NCI-H187 (cell line): ENCODE data around the gene OR4D2.

Source experiments
- DNase-seq, 2 experiments: peaks; one replicate each; lab custom pipeline; 2025; lab: John Stamatoyannopoulos, UW

Gene OR4D2

DNA sequence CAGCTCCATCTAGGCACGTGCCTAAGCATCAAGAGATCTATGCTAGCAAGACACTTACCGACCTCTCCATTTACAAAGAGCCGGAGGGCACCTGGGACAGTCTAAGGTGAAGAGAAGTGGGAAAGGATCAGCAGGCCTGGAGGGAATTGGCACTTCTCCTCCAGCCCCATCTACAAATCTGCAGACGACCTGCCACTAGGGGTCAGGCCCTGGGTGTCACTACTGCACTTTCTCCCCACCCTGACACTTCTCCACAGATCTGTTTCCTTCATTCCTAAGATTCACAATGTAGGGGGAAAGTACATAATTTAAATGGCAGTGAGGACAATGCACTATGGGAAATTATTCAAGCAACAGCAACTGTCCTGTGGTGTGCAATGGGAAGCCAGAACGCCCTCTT is 44.1 kb downstream of the OR4D2 start:
- no peak for DNase-seq

GRCh38 chr17:58215685-58216084 is 48.9 kb downstream of the OR4D2 start:
- DNase-seq, result no peak

DNA sequence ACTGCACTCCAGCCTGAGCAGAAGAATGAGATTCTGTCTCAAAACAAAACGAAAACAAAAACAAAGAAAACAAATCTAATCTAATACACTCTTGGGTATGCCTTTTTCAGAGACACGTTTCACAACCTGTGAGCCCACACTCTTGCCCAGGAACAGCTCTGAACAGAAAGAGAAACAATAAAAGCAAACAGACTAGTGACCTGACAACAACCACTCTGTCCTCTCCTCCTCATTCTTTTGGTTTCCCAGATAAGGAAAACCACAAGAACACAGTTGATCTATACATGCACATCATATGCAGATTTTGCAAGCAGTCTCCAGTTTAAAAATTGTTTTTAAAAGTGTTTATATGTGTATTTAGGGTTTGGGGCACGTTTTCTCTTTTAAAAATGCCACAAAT is 51.0 kb downstream of the OR4D2 start:
- no peak for DNase-seq

DNA sequence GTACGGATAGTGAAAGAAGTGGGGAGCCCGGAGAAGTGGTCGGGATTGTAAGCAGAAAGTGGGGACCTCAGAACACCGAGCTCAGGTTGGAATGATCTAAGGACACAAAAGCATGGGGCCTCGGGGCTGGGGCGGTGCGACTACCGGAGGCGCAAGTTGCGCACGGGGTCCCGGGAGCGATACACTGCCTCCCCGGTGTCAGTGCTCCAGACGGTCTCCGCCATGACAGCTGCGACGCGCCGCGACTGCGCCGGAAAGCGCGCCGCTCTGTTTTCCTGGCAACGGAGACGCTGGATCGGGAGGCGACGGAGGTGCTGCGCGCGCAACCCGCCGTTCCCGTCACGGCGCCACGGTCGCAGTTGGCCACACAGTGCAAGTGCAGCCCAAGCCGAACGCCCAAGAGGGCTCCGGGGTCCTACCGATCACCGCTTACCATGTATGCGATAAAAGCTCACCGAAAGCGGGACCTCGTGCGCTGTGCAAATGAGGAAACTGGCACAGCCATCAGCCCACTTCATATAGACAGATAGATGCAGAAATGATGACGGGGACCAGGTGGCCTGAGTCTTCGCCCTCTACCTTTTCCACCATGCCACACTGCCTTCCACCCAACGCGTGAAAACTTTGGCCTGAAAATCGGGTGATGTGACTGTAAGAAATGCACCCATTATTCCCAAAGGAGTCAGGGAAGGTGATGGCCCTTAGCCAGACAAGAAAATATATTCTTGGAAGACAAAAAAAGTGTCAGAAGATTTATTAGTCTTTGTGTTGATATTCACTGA is 52.4 kb downstream of the OR4D2 start, which contains the start of gene MKS1:
Gene MKS1, minus strand, starts transcription at position 249 of the 782 bp plus-strand sequence. Its CDS starts 25 bp downstream, at position 224.
- peak; percentile 79 to 95 for DNase-seq

- no peak for DNase-seq
These were observed 53.0 kb downstream of the OR4D2 start for GRCh38 chr17:58219789-58220183.
